Measurements from ENCODE around the gene POLD2.

The POLD2 gene

DNA sequence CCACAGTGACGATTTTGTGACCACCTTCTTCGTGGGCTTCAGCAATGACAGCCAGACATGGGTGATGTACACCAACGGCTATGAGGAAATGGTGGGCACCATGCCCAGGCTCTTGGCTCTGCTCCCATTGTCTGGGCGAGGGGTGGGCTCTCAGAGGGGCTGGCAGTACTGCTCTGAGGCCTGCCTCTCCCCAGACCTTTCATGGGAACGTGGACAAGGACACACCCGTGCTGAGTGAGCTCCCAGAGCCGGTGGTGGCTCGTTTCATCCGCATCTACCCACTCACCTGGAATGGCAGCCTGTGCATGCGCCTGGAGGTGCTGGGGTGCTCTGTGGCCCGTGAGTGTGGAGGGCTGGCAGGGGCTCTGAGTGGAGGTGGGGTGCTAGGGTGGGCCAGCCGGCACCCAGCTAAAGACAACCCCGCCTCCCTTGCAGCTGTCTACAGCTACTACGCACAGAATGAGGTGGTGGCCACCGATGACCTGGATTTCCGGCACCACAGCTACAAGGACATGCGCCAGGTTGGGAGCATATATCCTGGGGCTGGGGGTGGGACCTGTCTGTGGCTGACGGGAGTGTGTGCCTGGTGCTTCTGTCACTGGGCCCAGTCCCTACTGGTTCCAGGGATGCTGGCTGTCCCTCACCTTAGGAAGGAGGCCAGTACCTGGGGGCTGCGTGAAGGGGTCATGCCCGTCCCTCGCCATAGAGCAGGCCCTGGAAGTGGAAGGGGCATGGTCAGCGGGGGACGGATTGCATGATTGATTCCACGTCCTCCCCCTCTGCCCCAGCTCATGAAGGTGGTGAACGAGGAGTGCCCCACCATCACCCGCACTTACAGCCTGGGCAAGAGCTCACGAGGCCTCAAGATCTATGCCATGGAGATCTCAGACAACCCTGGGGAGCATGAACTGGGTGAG lies 12.4 kb downstream of the POLD2 start:
- DNase-seq (ENCODE audit: low spot score), result no peak
- TF ChIP-seq CTCF (IDR thresholded peaks at IDR 0.05; ENCODE audit: borderline replicate concordance, control extremely low read depth, extremely low read depth, insufficient read depth, missing control alignments), result no peak
- in situ Hi-C loops (cut with MboI; ENCODE audit: low sequenced_read_pairs, unreplicated experiment), result no loop called here

DNA sequence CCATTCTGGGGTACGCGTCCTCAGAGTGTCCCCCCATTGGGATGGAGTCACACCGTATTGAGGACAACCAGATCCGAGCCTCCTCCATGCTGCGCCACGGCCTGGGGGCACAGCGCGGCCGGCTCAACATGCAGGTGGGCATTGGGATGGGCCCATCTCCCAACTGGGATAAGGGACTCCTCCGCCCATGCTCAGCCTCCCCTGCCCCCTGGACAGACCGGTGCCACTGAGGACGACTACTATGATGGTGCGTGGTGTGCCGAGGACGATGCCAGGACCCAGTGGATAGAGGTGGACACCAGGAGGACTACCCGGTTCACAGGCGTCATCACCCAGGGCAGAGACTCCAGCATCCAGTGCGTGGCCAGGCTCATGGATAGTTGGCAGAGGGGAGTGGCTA lies 13.4 kb downstream of the POLD2 start:
- TF ChIP-seq CTCF (IDR thresholded peaks at IDR 0.05; ENCODE audit: borderline replicate concordance, control extremely low read depth, extremely low read depth, insufficient read depth, missing control alignments), result no peak
- in situ Hi-C loops (cut with MboI; ENCODE audit: low sequenced_read_pairs, unreplicated experiment), result no loop called here
- DNase-seq (ENCODE audit: low spot score), result no peak

- TF ChIP-seq CTCF (IDR thresholded peaks at IDR 0.05; ENCODE audit: borderline replicate concordance, control extremely low read depth, extremely low read depth, insufficient read depth, missing control alignments), result no peak
- DNase-seq (ENCODE audit: low spot score), result peak; percentile 41
- in situ Hi-C loops (cut with MboI; ENCODE audit: low sequenced_read_pairs, unreplicated experiment), result no loop called here
Observed at GRCh38 chr7:44108768-44109750, 14.3 kb downstream of the POLD2 start.

GRCh38 chr7:44107961-44108767 lies 15.2 kb downstream of the POLD2 start:
- DNase-seq (ENCODE audit: low spot score), result no peak
- no peak for TF ChIP-seq CTCF (IDR thresholded peaks at IDR 0.05; ENCODE audit: borderline replicate concordance, control extremely low read depth, extremely low read depth, insufficient read depth, missing control alignments)
- in situ Hi-C loops (cut with MboI; ENCODE audit: low sequenced_read_pairs, unreplicated experiment), result no loop called here

DNA sequence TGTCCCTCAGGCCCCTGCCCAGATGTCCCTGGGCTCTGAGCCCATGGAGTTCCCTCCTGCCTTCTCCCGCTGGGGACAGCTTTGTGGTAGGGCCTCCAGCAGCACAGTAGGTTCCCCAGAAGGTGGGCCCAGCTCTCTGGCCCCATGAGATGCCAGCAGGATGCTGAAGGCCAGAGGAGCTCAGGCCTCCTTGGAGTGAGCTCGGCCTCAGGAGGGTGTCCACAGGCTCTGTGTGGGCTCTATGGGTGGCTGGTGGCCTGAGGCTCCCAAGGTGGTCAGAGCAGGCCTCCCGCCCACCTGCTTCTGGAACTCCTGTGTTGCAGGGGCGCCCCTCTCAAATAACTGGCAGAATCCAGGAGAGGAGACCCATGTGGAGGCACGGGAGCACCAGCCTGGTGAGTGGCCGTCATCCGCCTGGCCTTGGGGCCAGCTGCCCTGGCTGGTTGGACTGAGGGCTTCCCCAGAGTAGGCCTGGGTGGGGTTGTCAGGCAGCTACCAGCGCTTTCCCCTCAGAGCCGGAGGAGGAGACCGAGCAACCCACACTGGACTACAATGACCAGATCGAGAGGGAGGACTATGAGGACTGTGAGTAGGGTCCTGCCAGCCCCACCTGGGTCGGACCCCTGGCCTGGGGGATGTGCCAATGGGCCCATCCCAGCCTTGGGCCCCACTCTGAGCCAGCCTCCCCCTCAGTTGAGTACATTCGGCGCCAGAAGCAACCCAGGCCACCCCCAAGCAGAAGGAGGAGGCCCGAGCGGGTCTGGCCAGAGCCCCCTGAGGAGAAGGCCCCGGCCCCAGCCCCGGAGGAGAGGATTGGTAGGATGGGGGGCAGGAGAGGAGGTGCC lies 16.0 kb downstream of the POLD2 start:
- in situ Hi-C loops (cut with MboI; ENCODE audit: low sequenced_read_pairs, unreplicated experiment), result no loop called here
- no peak for TF ChIP-seq CTCF (IDR thresholded peaks at IDR 0.05; ENCODE audit: borderline replicate concordance, control extremely low read depth, extremely low read depth, insufficient read depth, missing control alignments)

More for the DNA sequence above, 16.0 kb downstream of the POLD2 start:
- no peak for DNase-seq (ENCODE audit: low spot score)
